Panc1 (cell line): Measurements from ENCODE around the gene IFNAR1.

Source experiments
- CTCF ChIP-seq: fragments of 450-650 bp; IDR thresholded peaks from 2 replicates; pipeline ENCODE4 v1.5.1; 2017; ENCODE audit warnings: mild to moderate bottlenecking
- POLR2AphosphoS5 ChIP-seq: IDR thresholded peaks from 2 replicates; pipeline ENCODE4 v1.6.1; 2012; ENCODE audit warnings: mild to moderate bottlenecking, low read depth, low read length, moderate library complexity

DNA sequence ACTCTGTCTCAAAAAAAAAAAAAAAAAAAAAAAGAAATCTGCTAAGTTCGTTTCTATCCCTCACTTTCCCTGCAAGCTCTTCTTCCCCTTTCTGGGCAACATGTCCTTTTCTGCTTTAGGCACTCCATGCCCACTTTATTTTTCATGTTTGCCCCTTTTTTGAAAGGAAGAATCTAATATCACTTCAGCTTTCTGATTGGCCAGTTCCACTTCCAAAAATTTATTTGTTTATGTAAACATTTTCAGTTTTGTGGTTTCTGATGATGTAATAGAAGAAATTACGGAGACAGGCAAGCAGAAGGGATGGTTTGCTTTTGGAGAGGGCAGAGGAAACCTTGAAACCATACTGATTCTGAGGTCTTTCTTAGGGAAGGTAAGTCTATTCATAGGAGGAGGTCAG, 15.1 kb downstream of the IFNAR1 start:
- TF ChIP-seq CTCF: no peak
- TF ChIP-seq POLR2AphosphoS5: no peak
